ENCODE results near the gene WNT16. TPM values are rescaled to one million over a fixed set of nuclear protein-coding genes. Genes with fewer than 3 reads are reported as not detected.

The WNT16 gene
- total RNA-seq, 1 donor from 2014 or later: 1.1 TPM

- DNase-seq (ENCODE audit: extremely low spot score, unreplicated experiment): no peak
- peaks cover 53% of the 10 kb centered on the region for H3K36me3 Mint-ChIP-seq
- H3K9me3 Mint-ChIP-seq: no peaks in the 10 kb centered on the region
- H3K27me3 Mint-ChIP-seq: no peaks in the 10 kb centered on the region
- no peak overlapping the region for H3K27ac Mint-ChIP-seq
- H3K4me1 Mint-ChIP-seq (ENCODE audit: unreplicated experiment): peaks cover 23% of the 10 kb centered on the region
- TF ChIP-seq CTCF (conservative IDR thresholded peaks at IDR 0.05): no peak
- no peak overlapping the region for H3K4me3 Mint-ChIP-seq
These were observed 42.6 kb downstream of the WNT16 start for GRCh38 chr7:121371367-121371766.

GRCh38 chr7:121371883-121372282, 43.1 kb downstream of the WNT16 start:
- no peaks in the 10 kb centered on the region for H3K9me3 Mint-ChIP-seq
- H3K27ac Mint-ChIP-seq: no peak overlapping the region
- DNase-seq (ENCODE audit: extremely low spot score, unreplicated experiment): no peak
- peaks cover 20% of the 10 kb centered on the region for H3K4me1 Mint-ChIP-seq (ENCODE audit: unreplicated experiment)
- H3K27me3 Mint-ChIP-seq: no peaks in the 10 kb centered on the region
- no peak overlapping the region for H3K4me3 Mint-ChIP-seq
- TF ChIP-seq CTCF (conservative IDR thresholded peaks at IDR 0.05): no peak
- peaks cover 49% of the 10 kb centered on the region for H3K36me3 Mint-ChIP-seq

GRCh38 chr7:121372376-121373010, 43.7 kb downstream of the WNT16 start:
- DNase-seq (ENCODE audit: extremely low spot score, unreplicated experiment): no peak
- peaks cover 49% of the 10 kb centered on the region for H3K36me3 Mint-ChIP-seq
- H3K4me1 Mint-ChIP-seq (ENCODE audit: unreplicated experiment): peaks cover 20% of the 10 kb centered on the region
- no peak overlapping the region for H3K27ac Mint-ChIP-seq
- TF ChIP-seq CTCF (conservative IDR thresholded peaks at IDR 0.05): no peak
- no peaks in the 10 kb centered on the region for H3K9me3 Mint-ChIP-seq
- no peak overlapping the region for H3K4me3 Mint-ChIP-seq
- H3K27me3 Mint-ChIP-seq: no peaks in the 10 kb centered on the region

GRCh38 chr7:121373177-121373576, 44.4 kb downstream of the WNT16 start:
- no peak overlapping the region for H3K27ac Mint-ChIP-seq

GRCh38 chr7:121376979-121377378, 48.2 kb downstream of the WNT16 start:
- DNase-seq (ENCODE audit: extremely low spot score, unreplicated experiment): no peak
- no peak for TF ChIP-seq CTCF (conservative IDR thresholded peaks at IDR 0.05)
- Mint-ChIP-seq H3K4me3 (no peak overlapping the region), H3K9me3 (no peaks in the 10 kb centered on the region), H3K27ac (no peak overlapping the region), H3K4me1 (ENCODE audit: unreplicated experiment) (peaks cover 11% of the 10 kb centered on the region), H3K27me3 (no peaks in the 10 kb centered on the region), H3K36me3 (peaks cover 33% of the 10 kb centered on the region)

More at GRCh38 chr7:121373177-121373576, 44.4 kb downstream of the WNT16 start:
- Mint-ChIP-seq H3K4me1 (ENCODE audit: unreplicated experiment) (peaks cover 20% of the 10 kb centered on the region), H3K36me3 (peaks cover 47% of the 10 kb centered on the region), H3K9me3 (no peaks in the 10 kb centered on the region), H3K4me3 (no peak overlapping the region), H3K27me3 (no peaks in the 10 kb centered on the region)
- TF ChIP-seq CTCF (conservative IDR thresholded peaks at IDR 0.05): peak; percentile 50
- DNase-seq (ENCODE audit: extremely low spot score, unreplicated experiment): no peak
